HEK293 (cell line): ENCODE results near the gene MEGF10.

ENCODE experiments used
- CTCF ChIA-PET: fragments of 350-600 bp; formaldehyde crosslinking; extraction: SDS; loops from one replicate; lab custom pipeline; 2021; ENCODE audit warnings: antibody characterized with exemption; lab: Yijun Ruan, JAX
- POLR2A ChIA-PET: fragments of 300-600 bp; formaldehyde crosslinking; extraction: SDS; loops from one replicate; lab custom pipeline; 2020; ENCODE audit warnings: antibody characterized with exemption, inconsistent platforms; lab: Yijun Ruan, JAX
- H3K27ac ChIP-seq: fragments of 200-500 bp; sonication (Bioruptor generic); 2 replicates; pipeline ENCODE4 v1.5.1; 2014; ENCODE audit warnings: low read depth, low read length, control low read depth, inconsistent platforms; ENCODE audit errors: extremely low read depth
- H3K36me3 ChIP-seq, 2 experiments: fragments of 200-500 bp in 1 of 2; sonication (Bioruptor generic) in 1 of 2; 1 replicate in 1 of 2; 2 replicates in 1 of 2; pipeline ENCODE4 v1.5.1; 2014 to 2017; ENCODE audit warnings: inconsistent platforms in 2 of 2, low read length in 2 of 2; ENCODE audit not compliant: control insufficient read depth in 2 of 2, insufficient read depth in 1 of 2
- H3K4me1 ChIP-seq: fragments of 200-500 bp; sonication (Bioruptor generic); 2 replicates; pipeline ENCODE4 v1.5.1; 2014; ENCODE audit warnings: mild to moderate bottlenecking, low read length, inconsistent platforms; ENCODE audit not compliant: control insufficient read depth, insufficient read depth
- H3K4me3 ChIP-seq: 2 replicates; pipeline ENCODE4 v1.5.1; 2011; ENCODE audit warnings: low read depth, mild to moderate bottlenecking, control low read depth, low read length, moderate library complexity
- H3K9me3 ChIP-seq: fragments of 200-500 bp; sonication (Bioruptor generic); 2 replicates; pipeline ENCODE4 v1.5.1; 2014; ENCODE audit warnings: low read depth, low read length, inconsistent platforms; ENCODE audit not compliant: control insufficient read depth, insufficient read depth
- EGR2 ChIP-seq: fragments of 450-650 bp; formaldehyde crosslinking; IDR thresholded peaks from 2 replicates; pipeline ENCODE4 v1.5.1; 2016; ENCODE audit warnings: low read depth, missing biosample characterization, missing genetic modification characterization
- PRDM2 ChIP-seq: fragments of 450-650 bp; formaldehyde crosslinking; IDR thresholded peaks from 2 replicates; pipeline ENCODE4 v1.5.1; 2016; ENCODE audit warnings: missing biosample characterization, missing genetic modification characterization, borderline replicate concordance
- PRDM6 ChIP-seq: fragments of 450-650 bp; formaldehyde crosslinking; IDR thresholded peaks from 2 replicates; pipeline ENCODE4 v1.5.1; 2017; ENCODE audit warnings: missing biosample characterization, missing genetic modification characterization
- TSHZ1 ChIP-seq: fragments of 450-650 bp; formaldehyde crosslinking; IDR thresholded peaks from 2 replicates; pipeline ENCODE4 v1.5.1; 2016; ENCODE audit warnings: missing biosample characterization, missing genetic modification characterization, borderline replicate concordance
- ZBTB1 ChIP-seq: fragments of 450-650 bp; formaldehyde crosslinking; IDR thresholded peaks from 2 replicates; pipeline ENCODE4 v1.5.1; 2016; ENCODE audit warnings: missing biosample characterization, missing genetic modification characterization
- ZFHX2 ChIP-seq: fragments of 450-650 bp; formaldehyde crosslinking; conservative IDR thresholded peaks from 2 replicates; pipeline ENCODE4 v1.5.1; 2016; ENCODE audit warnings: missing biosample characterization, missing genetic modification characterization
- ZNF140 ChIP-seq: fragments of 450-650 bp; formaldehyde crosslinking; IDR thresholded peaks from 2 replicates; pipeline ENCODE4 v1.5.1; 2016; ENCODE audit warnings: missing biosample characterization, missing genetic modification characterization
- ZNF202 ChIP-seq: fragments of 450-650 bp; formaldehyde crosslinking; IDR thresholded peaks from 2 replicates; pipeline ENCODE4 v1.5.1; 2016; ENCODE audit warnings: missing biosample characterization, missing genetic modification characterization, borderline replicate concordance
- ZNF223 ChIP-seq: fragments of 450-650 bp; formaldehyde crosslinking; IDR thresholded peaks from 2 replicates; pipeline ENCODE4 v1.5.1; 2016; ENCODE audit warnings: missing biosample characterization, missing genetic modification characterization
- ZNF280C ChIP-seq: fragments of 450-650 bp; formaldehyde crosslinking; IDR thresholded peaks from 2 replicates; pipeline ENCODE4 v1.5.1; 2016; ENCODE audit warnings: missing biosample characterization, missing genetic modification characterization
- ZNF391 ChIP-seq: fragments of 450-650 bp; formaldehyde crosslinking; IDR thresholded peaks from 2 replicates; pipeline ENCODE4 v1.5.1; 2016; ENCODE audit warnings: low read depth, missing biosample characterization, missing genetic modification characterization, borderline replicate concordance
- ZNF548 ChIP-seq: fragments of 450-650 bp; formaldehyde crosslinking; IDR thresholded peaks from 2 replicates; pipeline ENCODE4 v1.5.1; 2016; ENCODE audit warnings: missing biosample characterization, missing genetic modification characterization
- ZNF561 ChIP-seq: fragments of 450-650 bp; IDR thresholded peaks from 2 replicates; pipeline ENCODE4 v1.5.1; 2018; ENCODE audit warnings: missing biosample characterization, missing genetic modification characterization, borderline replicate concordance
- ZNF596 ChIP-seq: fragments of 450-650 bp; IDR thresholded peaks from 2 replicates; pipeline ENCODE4 v1.5.0; 2018; ENCODE audit warnings: missing biosample characterization, mild to moderate bottlenecking, missing genetic modification characterization, moderate library complexity
- ZNF658 ChIP-seq: fragments of 450-650 bp; formaldehyde crosslinking; IDR thresholded peaks from 2 replicates; pipeline ENCODE4; 2016; ENCODE audit warnings: missing biosample characterization, missing genetic modification characterization
- ZNF670 ChIP-seq: fragments of 450-650 bp; formaldehyde crosslinking; IDR thresholded peaks from 2 replicates; pipeline ENCODE4 v1.5.1; 2016; ENCODE audit warnings: missing biosample characterization, missing genetic modification characterization, low read depth

Gene MEGF10

GRCh38 chr5:127337876-127338275 lies 47.3 kb downstream of the MEGF10 start:
- H3K27ac ChIP-seq, result no peak overlapping the region
- H3K36me3 ChIP-seq, result no peaks in the 10 kb centered on the region
- TF ChIP-seq ZNF391 (tag by site-specific recombination), result no peak
- no peak for TF ChIP-seq ZNF561 (tag by site-specific recombination)
- no peak for TF ChIP-seq ZNF658
- no peak for TF ChIP-seq ZNF202 (tag by site-specific recombination)
- TF ChIP-seq ZNF223, result no peak
- TF ChIP-seq PRDM2, result no peak
- no peak for TF ChIP-seq EGR2
- no peak for TF ChIP-seq ZNF140 (tag by site-specific recombination)
- no peak for TF ChIP-seq ZNF596 (tag by site-specific recombination)
- no peak for TF ChIP-seq ZNF670 (tag by site-specific recombination)
- TF ChIP-seq ZNF548, result no peak
- no peak for TF ChIP-seq PRDM6 (tag by site-specific recombination)
- H3K9me3 ChIP-seq, result no peaks in the 10 kb centered on the region
- H3K4me3 ChIP-seq, result no peak overlapping the region
- H3K4me1 ChIP-seq, result peaks cover 4% of the 10 kb centered on the region; the same call in 1 of the 2 replicates
- CTCF ChIA-PET, result interaction anchor here (0.9 to 1.6 kb wide), 3 partner anchors 24 to 49 kb away, joined by 3 to 5 read pairs (median 5); no protein-coding TSS in a partner anchor
- POLR2A ChIA-PET, result no interaction called here

GRCh38 chr5:127338501-127338900 lies 47.9 kb downstream of the MEGF10 start:
- H3K4me3 ChIP-seq, result no peak overlapping the region
- no peak for TF ChIP-seq ZNF280C (tag by site-specific recombination)
- no peak for TF ChIP-seq TSHZ1 (tag by site-specific recombination)
- no peak for TF ChIP-seq ZBTB1 (tag by site-specific recombination)
- no peak for TF ChIP-seq ZFHX2 (tag by site-specific recombination)
- TF ChIP-seq, all 188 proteins: peak for 0
- Histone ChIP-seq H3K36me3 (no peaks in the 10 kb centered on the region), H3K27ac (no peak overlapping the region), H3K9me3 (no peaks in the 10 kb centered on the region), H3K4me1 (peaks cover 4% of the 10 kb centered on the region; the same call in 1 of the 2 replicates)
- POLR2A ChIA-PET, result no interaction called here
- CTCF ChIA-PET, result interaction anchor here (0.9 kb wide), 1 partner anchor 154 kb away, joined by 3 read pairs; no protein-coding TSS in a partner anchor
